HCT116 (cell line): ENCODE data around the gene SQSTM1.

Experiments used
- EZH2 ChIP-seq: fragments of 200-600 bp; sonication (generic); IDR thresholded peaks from 2 replicates; pipeline ENCODE4 v1.6.1; 2017; ENCODE audit warnings: antibody characterized with exemption, mixed run types
- JUND ChIP-seq: IDR thresholded peaks from 2 replicates; pipeline ENCODE4 v1.6.1; 2012
- POLR2A ChIP-seq: IDR thresholded peaks from 2 replicates; pipeline ENCODE4 v1.7.0; 2011; ENCODE audit warnings: borderline replicate concordance; ENCODE audit not compliant: insufficient read depth, insufficient read length; ENCODE audit errors: extremely low read depth
- POLR2AphosphoS5 ChIP-seq: IDR thresholded peaks from 2 replicates; pipeline ENCODE4 v1.6.1; 2011; ENCODE audit warnings: mild to moderate bottlenecking, low read depth, low read length, moderate library complexity
- YY1 ChIP-seq: IDR thresholded peaks from 2 replicates; pipeline ENCODE4 v1.6.1; 2011; ENCODE audit warnings: low read length, low read depth, moderate library complexity, mild to moderate bottlenecking; ENCODE audit not compliant: insufficient replicate concordance; ENCODE audit errors: extremely low read depth
- ZBTB33 ChIP-seq: IDR thresholded peaks from 2 replicates; pipeline ENCODE4 v1.6.1; 2011; ENCODE audit warnings: mild to moderate bottlenecking, low read length, moderate library complexity; ENCODE audit not compliant: insufficient replicate concordance; ENCODE audit errors: extremely low read depth
- TF ChIP-seq, protein P1 (sequence below), 3 experiments: fragments of 200-600 bp in 1 of 3; sonication (generic) in 1 of 3; IDR thresholded peaks in 2 of 3; conservative IDR thresholded peaks in 1 of 3; 2 replicates each; pipeline ENCODE4 v1.5.1; 2012 to 2017; ENCODE audit warnings: low read depth in 2 of 3, low read length in 2 of 3, antibody characterized with exemption in 1 of 3, borderline replicate concordance in 1 of 3, control low read depth in 1 of 3, mild to moderate bottlenecking in 1 of 3, mixed read lengths in 1 of 3, mixed run types in 1 of 3, moderate library complexity in 1 of 3; ENCODE audit not compliant: insufficient read depth in 1 of 3

- no peak for TF ChIP-seq ZBTB33
- no peak for TF ChIP-seq POLR2A
- TF ChIP-seq, protein P1, sequence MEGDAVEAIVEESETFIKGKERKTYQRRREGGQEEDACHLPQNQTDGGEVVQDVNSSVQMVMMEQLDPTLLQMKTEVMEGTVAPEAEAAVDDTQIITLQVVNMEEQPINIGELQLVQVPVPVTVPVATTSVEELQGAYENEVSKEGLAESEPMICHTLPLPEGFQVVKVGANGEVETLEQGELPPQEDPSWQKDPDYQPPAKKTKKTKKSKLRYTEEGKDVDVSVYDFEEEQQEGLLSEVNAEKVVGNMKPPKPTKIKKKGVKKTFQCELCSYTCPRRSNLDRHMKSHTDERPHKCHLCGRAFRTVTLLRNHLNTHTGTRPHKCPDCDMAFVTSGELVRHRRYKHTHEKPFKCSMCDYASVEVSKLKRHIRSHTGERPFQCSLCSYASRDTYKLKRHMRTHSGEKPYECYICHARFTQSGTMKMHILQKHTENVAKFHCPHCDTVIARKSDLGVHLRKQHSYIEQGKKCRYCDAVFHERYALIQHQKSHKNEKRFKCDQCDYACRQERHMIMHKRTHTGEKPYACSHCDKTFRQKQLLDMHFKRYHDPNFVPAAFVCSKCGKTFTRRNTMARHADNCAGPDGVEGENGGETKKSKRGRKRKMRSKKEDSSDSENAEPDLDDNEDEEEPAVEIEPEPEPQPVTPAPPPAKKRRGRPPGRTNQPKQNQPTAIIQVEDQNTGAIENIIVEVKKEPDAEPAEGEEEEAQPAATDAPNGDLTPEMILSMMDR (IDR thresholded peaks at IDR 0.05 in 2 of 3, conservative IDR thresholded peaks at IDR 0.05 in 1 of 3; ENCODE audit: borderline replicate concordance in 1 of 3, insufficient read depth in 1 of 3, low read depth in 2 of 3, low read length in 2 of 3): no peak
- TF ChIP-seq JUND: no peak
- no peak for TF ChIP-seq YY1
- TF ChIP-seq POLR2AphosphoS5: no peak
- no peak for TF ChIP-seq EZH2
Observed at GRCh38 chr5:179781846-179782245, 38.9 kb upstream of the SQSTM1 start.
